ENCODE results near the gene HPS3. TPM values are rescaled to one million over a fixed set of nuclear protein-coding genes. Genes with fewer than 3 reads are reported as not detected.

The HPS3 gene
- polyA plus RNA-seq, 1 of the 3 experiments (the other 2 are of a cell fraction) = 9.4 TPM

DNA sequence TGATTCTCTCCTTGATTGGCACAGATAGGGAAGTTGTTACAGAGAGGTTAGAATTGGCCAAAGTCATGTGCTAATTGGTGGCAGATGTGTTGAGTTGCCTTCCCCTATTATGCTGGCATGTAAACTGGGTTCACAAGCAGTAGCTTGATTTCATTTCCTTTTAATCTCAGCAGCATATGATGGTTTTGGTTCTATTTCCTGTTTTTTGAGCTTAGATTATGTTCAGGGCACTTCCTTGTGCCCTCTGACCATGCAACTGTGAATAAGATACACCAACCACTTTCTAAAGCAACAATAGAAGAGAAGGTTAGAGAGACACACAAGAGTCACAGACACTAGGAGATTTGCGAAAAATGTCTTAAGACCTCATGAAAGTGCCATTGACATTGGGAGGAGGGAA lies 16.5 kb downstream of the HPS3 start:
- no peak overlapping the region for H3K4me2 ChIP-seq
- H3K36me3 ChIP-seq (replicated peaks in 1 of 2; ENCODE audit: control insufficient read depth in 1 of 2, insufficient read depth in 2 of 2, low read length in 1 of 2) = peaks cover 34 to 57% of the 10 kb centered on the region in 2 experiments
- no peaks in the 10 kb centered on the region for H4K20me1 ChIP-seq (ENCODE audit: insufficient read depth)
- H3K27me3 ChIP-seq (ENCODE audit: insufficient read depth) = no peaks in the 10 kb centered on the region
- H2AFZ ChIP-seq (ENCODE audit: low read depth) = no peak overlapping the region
- no peak overlapping the region for H3K4me3 ChIP-seq (ENCODE audit: low read depth in 2 of 2, low read length in 1 of 2)
- H3K9me3 ChIP-seq = no peaks in the 10 kb centered on the region
- H3K4me1 ChIP-seq (ENCODE audit: control insufficient read depth in 1 of 2, insufficient read depth in 2 of 2, low read depth in 1 of 2, low read length in 1 of 2) = peaks cover 0 to under 1% of the 10 kb centered on the region in 2 experiments; a peak in 1 of 4 replicates
- no peaks in the 10 kb centered on the region for H3K9me2 ChIP-seq
- ChIA-PET CTCF (no interaction called here), POLR2A (no interaction called here)
- DNase-seq = no peak
- no peaks in the 10 kb centered on the region for H3F3A ChIP-seq (replicated peaks; ENCODE audit: insufficient read depth)
- no peaks in the 10 kb centered on the region for H3K79me2 ChIP-seq (ENCODE audit: insufficient read depth)
- WGBS (ENCODE audit: low lambda C conversion rate) = 100% methylated on average over 1 of the region's 1 CpG
- TF ChIP-seq GABPA (IDR thresholded peaks at IDR 0.05; ENCODE audit: low read depth) (no peak), MEF2A (IDR thresholded peaks at IDR 0.05; ENCODE audit: borderline replicate concordance, low read depth) (no peak)
- no peak overlapping the region for H3K9ac ChIP-seq
- H3K27ac ChIP-seq (ENCODE audit: low read depth in 2 of 2, low read length in 1 of 2) = no peak overlapping the region

- WGBS (ENCODE audit: low lambda C conversion rate) = 95% methylated on average over 6 of the region's 6 CpGs
- Histone ChIP-seq H3K9me2 (no peaks in the 10 kb centered on the region), H3K79me2 (ENCODE audit: insufficient read depth) (no peaks in the 10 kb centered on the region), H3K9me3 (no peaks in the 10 kb centered on the region), H2AFZ (ENCODE audit: low read depth) (no peak overlapping the region), H3K4me3 (ENCODE audit: low read depth in 2 of 2, low read length in 1 of 2) (no peak overlapping the region), H3K4me2 (no peak overlapping the region), H3K9ac (no peak overlapping the region), H4K20me1 (ENCODE audit: insufficient read depth) (no peaks in the 10 kb centered on the region), H3K4me1 (ENCODE audit: control insufficient read depth in 1 of 2, insufficient read depth in 2 of 2, low read depth in 1 of 2, low read length in 1 of 2) (peaks cover 0 to 23% of the 10 kb centered on the region in 2 experiments; a peak in 2 of 4 replicates), H3K36me3 (replicated peaks in 1 of 2; ENCODE audit: control insufficient read depth in 1 of 2, insufficient read depth in 2 of 2, low read length in 1 of 2) (peaks cover 19 to 64% of the 10 kb centered on the region in 2 experiments), H3K27ac (ENCODE audit: low read depth in 2 of 2, low read length in 1 of 2) (no peak overlapping the region; a peak in 1 of 4 replicates), H3F3A (replicated peaks; ENCODE audit: insufficient read depth) (no peaks in the 10 kb centered on the region), H3K27me3 (ENCODE audit: insufficient read depth) (no peaks in the 10 kb centered on the region)
- TF ChIP-seq MXI1 (IDR thresholded peaks at IDR 0.05; ENCODE audit: low read depth, low read length) (no peak), TEAD4 (IDR thresholded peaks at IDR 0.05; ENCODE audit: borderline replicate concordance, insufficient read depth) (no peak), MAX (IDR thresholded peaks at IDR 0.05; ENCODE audit: low read depth) (no peak), EP300 (IDR thresholded peaks at IDR 0.05; ENCODE audit: borderline replicate concordance in 1 of 2, low read depth in 1 of 2, low read length in 1 of 2) (no peak), FOSL2 (IDR thresholded peaks at IDR 0.05; ENCODE audit: borderline replicate concordance, low read depth) (no peak), SMC3 (IDR thresholded peaks at IDR 0.05; ENCODE audit: low read depth, low read length) (no peak), NRF1 (IDR thresholded peaks at IDR 0.05; ENCODE audit: low read depth, low read length) (no peak), MEF2A (IDR thresholded peaks at IDR 0.05; ENCODE audit: borderline replicate concordance, low read depth) (no peak), NFIC (IDR thresholded peaks at IDR 0.05; ENCODE audit: borderline replicate concordance) (no peak), TCF12 (IDR thresholded peaks at IDR 0.05) (no peak)
- TF ChIP-seq, protein P1, sequence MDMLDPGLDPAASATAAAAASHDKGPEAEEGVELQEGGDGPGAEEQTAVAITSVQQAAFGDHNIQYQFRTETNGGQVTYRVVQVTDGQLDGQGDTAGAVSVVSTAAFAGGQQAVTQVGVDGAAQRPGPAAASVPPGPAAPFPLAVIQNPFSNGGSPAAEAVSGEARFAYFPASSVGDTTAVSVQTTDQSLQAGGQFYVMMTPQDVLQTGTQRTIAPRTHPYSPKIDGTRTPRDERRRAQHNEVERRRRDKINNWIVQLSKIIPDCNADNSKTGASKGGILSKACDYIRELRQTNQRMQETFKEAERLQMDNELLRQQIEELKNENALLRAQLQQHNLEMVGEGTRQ (IDR thresholded peaks at IDR 0.05; ENCODE audit: borderline replicate concordance, low read depth, low read length) = no peak
- TF ChIP-seq, protein P2, sequence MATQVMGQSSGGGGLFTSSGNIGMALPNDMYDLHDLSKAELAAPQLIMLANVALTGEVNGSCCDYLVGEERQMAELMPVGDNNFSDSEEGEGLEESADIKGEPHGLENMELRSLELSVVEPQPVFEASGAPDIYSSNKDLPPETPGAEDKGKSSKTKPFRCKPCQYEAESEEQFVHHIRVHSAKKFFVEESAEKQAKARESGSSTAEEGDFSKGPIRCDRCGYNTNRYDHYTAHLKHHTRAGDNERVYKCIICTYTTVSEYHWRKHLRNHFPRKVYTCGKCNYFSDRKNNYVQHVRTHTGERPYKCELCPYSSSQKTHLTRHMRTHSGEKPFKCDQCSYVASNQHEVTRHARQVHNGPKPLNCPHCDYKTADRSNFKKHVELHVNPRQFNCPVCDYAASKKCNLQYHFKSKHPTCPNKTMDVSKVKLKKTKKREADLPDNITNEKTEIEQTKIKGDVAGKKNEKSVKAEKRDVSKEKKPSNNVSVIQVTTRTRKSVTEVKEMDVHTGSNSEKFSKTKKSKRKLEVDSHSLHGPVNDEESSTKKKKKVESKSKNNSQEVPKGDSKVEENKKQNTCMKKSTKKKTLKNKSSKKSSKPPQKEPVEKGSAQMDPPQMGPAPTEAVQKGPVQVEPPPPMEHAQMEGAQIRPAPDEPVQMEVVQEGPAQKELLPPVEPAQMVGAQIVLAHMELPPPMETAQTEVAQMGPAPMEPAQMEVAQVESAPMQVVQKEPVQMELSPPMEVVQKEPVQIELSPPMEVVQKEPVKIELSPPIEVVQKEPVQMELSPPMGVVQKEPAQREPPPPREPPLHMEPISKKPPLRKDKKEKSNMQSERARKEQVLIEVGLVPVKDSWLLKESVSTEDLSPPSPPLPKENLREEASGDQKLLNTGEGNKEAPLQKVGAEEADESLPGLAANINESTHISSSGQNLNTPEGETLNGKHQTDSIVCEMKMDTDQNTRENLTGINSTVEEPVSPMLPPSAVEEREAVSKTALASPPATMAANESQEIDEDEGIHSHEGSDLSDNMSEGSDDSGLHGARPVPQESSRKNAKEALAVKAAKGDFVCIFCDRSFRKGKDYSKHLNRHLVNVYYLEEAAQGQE (IDR thresholded peaks at IDR 0.05; ENCODE audit: low read depth, low read length) = no peak
- TF ChIP-seq, protein P3, sequence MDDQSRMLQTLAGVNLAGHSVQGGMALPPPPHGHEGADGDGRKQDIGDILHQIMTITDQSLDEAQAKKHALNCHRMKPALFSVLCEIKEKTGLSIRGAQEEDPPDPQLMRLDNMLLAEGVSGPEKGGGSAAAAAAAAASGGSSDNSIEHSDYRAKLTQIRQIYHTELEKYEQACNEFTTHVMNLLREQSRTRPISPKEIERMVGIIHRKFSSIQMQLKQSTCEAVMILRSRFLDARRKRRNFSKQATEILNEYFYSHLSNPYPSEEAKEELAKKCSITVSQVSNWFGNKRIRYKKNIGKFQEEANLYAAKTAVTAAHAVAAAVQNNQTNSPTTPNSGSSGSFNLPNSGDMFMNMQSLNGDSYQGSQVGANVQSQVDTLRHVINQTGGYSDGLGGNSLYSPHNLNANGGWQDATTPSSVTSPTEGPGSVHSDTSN (IDR thresholded peaks at IDR 0.05) = no peak
- ChIA-PET POLR2A (no interaction called here), CTCF (interaction anchor here (0.8 to 1.1 kb wide), 2 partner anchors 30 to 145 kb away, joined by 3 read pairs; no protein-coding TSS in a partner anchor)
- DNase-seq = no peak
Observed at GRCh38 chr3:149150436-149150835, 21.0 kb downstream of the HPS3 start.

Data from SK-N-SH (cell line).